ENCODE measurements around the gene PAGR1. TPM values are rescaled to one million over a fixed set of nuclear protein-coding genes. Genes with fewer than 3 reads are reported as not detected.

The PAGR1 gene
- total and polyA plus RNA-seq, 2 experiments from 2014 or later: 19.3 to 23.6 TPM

DNA sequence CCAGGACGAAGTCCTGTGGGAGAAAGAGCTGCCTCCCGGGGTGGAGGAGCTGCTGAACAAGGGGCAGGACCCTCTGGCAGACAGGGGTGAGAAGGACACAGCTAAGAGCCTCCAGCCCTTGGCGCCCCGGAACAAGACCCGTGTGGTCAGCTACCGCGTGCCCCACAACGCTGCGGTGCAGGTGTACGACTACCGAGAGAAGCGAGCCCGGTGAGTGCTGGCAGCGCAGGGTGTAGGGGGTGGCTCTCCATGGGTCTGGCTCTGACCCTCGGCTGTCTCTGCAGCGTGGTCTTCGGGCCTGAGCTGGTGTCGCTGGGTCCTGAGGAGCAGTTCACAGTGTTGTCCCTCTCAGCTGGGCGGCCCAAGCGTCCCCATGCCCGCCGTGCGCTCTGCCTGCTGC is 25.7 kb downstream of the PAGR1 start:
- Histone ChIP-seq H3F3A (ENCODE audit: insufficient read depth) (no peaks in the 10 kb centered on the region), H3K36me3 (ENCODE audit: low read depth) (peaks cover 55% of the 10 kb centered on the region), H3K27ac (no peak overlapping the region)

DNA sequence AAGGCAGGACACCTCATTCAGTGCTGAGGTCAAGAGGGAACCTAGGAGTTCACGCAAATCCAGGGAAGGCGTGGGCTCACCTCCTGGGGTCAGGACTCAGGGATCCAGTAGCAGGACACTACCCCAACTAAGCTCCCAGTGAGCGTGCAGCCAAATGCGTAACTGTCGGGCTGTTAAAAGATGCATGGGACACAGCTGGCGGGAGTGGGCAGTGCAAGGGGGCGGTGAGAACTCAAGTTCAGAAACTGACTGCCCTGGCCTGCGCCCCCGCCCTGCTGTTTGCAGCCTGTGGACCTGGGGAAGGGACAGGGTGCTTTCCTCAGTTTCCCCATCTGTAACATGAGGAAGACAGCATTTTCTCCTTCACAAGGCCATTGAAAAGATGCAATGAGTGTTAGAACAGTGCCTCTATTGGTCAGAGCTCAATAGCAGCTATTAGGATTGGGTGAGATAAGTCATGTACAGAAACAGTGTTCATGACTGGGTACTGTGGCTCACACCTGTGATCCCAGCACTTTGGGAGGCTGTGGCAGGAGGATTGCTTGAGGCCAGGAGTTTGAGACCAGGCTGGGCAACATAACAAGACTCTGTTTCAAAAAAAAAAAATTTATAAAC is 26.9 kb downstream of the PAGR1 start:
- Histone ChIP-seq H2AFZ (no peak overlapping the region), H4K20me1 (ENCODE audit: insufficient read depth) (no peaks in the 10 kb centered on the region), H3K9me2 (ENCODE audit: insufficient read depth) (no peaks in the 10 kb centered on the region), H3K9me3 (ENCODE audit: low read depth) (no peaks in the 10 kb centered on the region), H3K4me1 (ENCODE audit: insufficient read depth) (no peaks in the 10 kb centered on the region), H3K27ac (no peak overlapping the region), H3K9ac (no peak overlapping the region), H3F3A (ENCODE audit: insufficient read depth) (no peaks in the 10 kb centered on the region), H3K4me2 (ENCODE audit: unreplicated experiment) (no peak overlapping the region), H3K4me3 (no peak overlapping the region), H3K36me3 (ENCODE audit: low read depth) (peaks cover 55% of the 10 kb centered on the region), H3K27me3 (replicated peaks; ENCODE audit: insufficient read depth) (no peaks in the 10 kb centered on the region), H3K79me2 (ENCODE audit: insufficient read depth) (0 out of 2 replicates have a peak, but pooled peaks cover 2% of the 10 kb centered on the region)
- TF ChIP-seq EZH2phosphoT487 (IDR thresholded peaks at IDR 0.05; ENCODE audit: insufficient read depth, low read depth) (no peak), EZH2 (IDR thresholded peaks at IDR 0.05; ENCODE audit: insufficient read depth, poor library complexity, severe bottlenecking) (no peak)
- no peak for DNase-seq
- in situ Hi-C loops (cut with MboI): no loop called here
- 94 to 96% methylated on average over 9 of the region's 9 CpGs for WGBS, 2 experiments (ENCODE audit: low coverage in 1 of 2, low lambda C conversion rate in 2 of 2, missing lambda C conversion rate in 2 of 2)

More for the DNA sequence above, 25.7 kb downstream of the PAGR1 start:
- no peak overlapping the region for H3K4me3 ChIP-seq
- DNase-seq: no peak
- H3K27me3 ChIP-seq (replicated peaks; ENCODE audit: insufficient read depth): no peaks in the 10 kb centered on the region
- H3K9ac ChIP-seq: no peak overlapping the region
- no peaks in the 10 kb centered on the region for H4K20me1 ChIP-seq (ENCODE audit: insufficient read depth)
- WGBS, 2 experiments (ENCODE audit: low coverage in 1 of 2, low lambda C conversion rate in 2 of 2, missing lambda C conversion rate in 2 of 2): 92 to 96% methylated on average over 15 to 23 of the region's 23 CpGs
- 0 out of 2 replicates have a peak, but pooled peaks cover 14% of the 10 kb centered on the region for H3K79me2 ChIP-seq (ENCODE audit: insufficient read depth)
- H3K4me1 ChIP-seq (ENCODE audit: insufficient read depth): no peaks in the 10 kb centered on the region
- in situ Hi-C loops (cut with MboI): no loop called here
- no peak overlapping the region for H2AFZ ChIP-seq
- H3K4me2 ChIP-seq (ENCODE audit: unreplicated experiment): no peak overlapping the region
- H3K9me3 ChIP-seq (ENCODE audit: low read depth): no peaks in the 10 kb centered on the region
- no peaks in the 10 kb centered on the region for H3K9me2 ChIP-seq (ENCODE audit: insufficient read depth)
- TF ChIP-seq EZH2 (IDR thresholded peaks at IDR 0.05; ENCODE audit: insufficient read depth, poor library complexity, severe bottlenecking) (no peak), EZH2phosphoT487 (IDR thresholded peaks at IDR 0.05; ENCODE audit: insufficient read depth, low read depth) (no peak)

GRCh38 chr16:29843931-29844330 is 28.0 kb downstream of the PAGR1 start:
- H3K27me3 ChIP-seq (replicated peaks; ENCODE audit: insufficient read depth): no peaks in the 10 kb centered on the region
- no peak for DNase-seq
- peaks cover 47% of the 10 kb centered on the region for H3K36me3 ChIP-seq (ENCODE audit: low read depth)
- H3K4me1 ChIP-seq (ENCODE audit: insufficient read depth): no peaks in the 10 kb centered on the region
- no peak overlapping the region for H3K4me3 ChIP-seq
- H3K79me2 ChIP-seq (ENCODE audit: insufficient read depth): no peaks in the 10 kb centered on the region
- H2AFZ ChIP-seq: no peak overlapping the region
- H4K20me1 ChIP-seq (ENCODE audit: insufficient read depth): no peaks in the 10 kb centered on the region
- H3K4me2 ChIP-seq (ENCODE audit: unreplicated experiment): no peak overlapping the region
- WGBS, 2 experiments (ENCODE audit: low coverage in 1 of 2, low lambda C conversion rate in 2 of 2, missing lambda C conversion rate in 2 of 2): 91 to 93% methylated on average over 8 of the region's 8 CpGs
- no peaks in the 10 kb centered on the region for H3K9me2 ChIP-seq (ENCODE audit: insufficient read depth)
- in situ Hi-C loops (cut with MboI): no loop called here
- H3F3A ChIP-seq (ENCODE audit: insufficient read depth): 0 out of 2 replicates have a peak, but pooled peaks cover 3% of the 10 kb centered on the region
- no peak for TF ChIP-seq EZH2phosphoT487 (IDR thresholded peaks at IDR 0.05; ENCODE audit: insufficient read depth, low read depth)
- TF ChIP-seq EZH2 (IDR thresholded peaks at IDR 0.05; ENCODE audit: insufficient read depth, poor library complexity, severe bottlenecking): no peak
- no peak overlapping the region for H3K27ac ChIP-seq
- no peak overlapping the region for H3K9ac ChIP-seq
- no peaks in the 10 kb centered on the region for H3K9me3 ChIP-seq (ENCODE audit: low read depth)

- DNase-seq: no peak
- Histone ChIP-seq H3K4me2 (ENCODE audit: unreplicated experiment) (no peak overlapping the region), H3K4me3 (no peak overlapping the region), H2AFZ (no peak overlapping the region), H3K27me3 (replicated peaks; ENCODE audit: insufficient read depth) (no peaks in the 10 kb centered on the region), H3K4me1 (ENCODE audit: insufficient read depth) (no peaks in the 10 kb centered on the region), H3K79me2 (ENCODE audit: insufficient read depth) (no peaks in the 10 kb centered on the region), H3K27ac (no peak overlapping the region), H3K9me3 (ENCODE audit: low read depth) (no peaks in the 10 kb centered on the region), H3K9ac (no peak overlapping the region), H3F3A (ENCODE audit: insufficient read depth) (peaks cover 9% of the 10 kb centered on the region; the same call in 1 of the 2 replicates), H3K9me2 (ENCODE audit: insufficient read depth) (no peaks in the 10 kb centered on the region), H3K36me3 (ENCODE audit: low read depth) (peaks cover 39% of the 10 kb centered on the region), H4K20me1 (ENCODE audit: insufficient read depth) (no peaks in the 10 kb centered on the region)
- WGBS, 2 experiments (ENCODE audit: low coverage in 1 of 2, low lambda C conversion rate in 2 of 2, missing lambda C conversion rate in 2 of 2): 89 to 93% methylated on average over 28 of the region's 28 CpGs
- in situ Hi-C loops (cut with MboI): no loop called here
- TF ChIP-seq EZH2 (IDR thresholded peaks at IDR 0.05; ENCODE audit: insufficient read depth, poor library complexity, severe bottlenecking): no peak
- TF ChIP-seq EZH2phosphoT487 (IDR thresholded peaks at IDR 0.05; ENCODE audit: insufficient read depth, low read depth): no peak
Observed at GRCh38 chr16:29844575-29845331, 28.8 kb downstream of the PAGR1 start.
